Activated T-cell treated with anti-CD3 and anti-CD28 coated beads, Interleukin-2, amount 50 U/mL, for 4 hours (primary cell): ENCODE measurements around the gene TNKS1BP1. TPM values are rescaled to one million over a fixed set of nuclear protein-coding genes. Genes with fewer than 3 reads are reported as not detected.
"Not testable (repeated sequence)": the region's sequence is repeated elsewhere in the genome, so short reads cannot be mapped to it uniquely, and the experiment has no call there.

Source experiments
- ATAC-seq, 2 donors: fragments of 200-7000 bp; cut with Tn5 transposase; one replicate each; pipeline ENCODE4 v1.10.0; 2021
- DNase-seq: peaks from one replicate; pipeline ENCODE4 v3.0.0-alpha.2; 2020
- H3K27me3 Mint-ChIP-seq: one replicate; pipeline ENCODE4 v1.8.0; 2021; ENCODE audit warnings: low read depth, mixed read lengths
- H3K36me3 Mint-ChIP-seq: one replicate; pipeline ENCODE4 v1.8.0; 2022; ENCODE audit warnings: mixed read lengths; ENCODE audit not compliant: insufficient read depth
- H3K4me1 Mint-ChIP-seq: one replicate; pipeline ENCODE4 v1.8.0; 2021; ENCODE audit warnings: low read depth, mixed read lengths
- H3K4me3 Mint-ChIP-seq: one replicate; pipeline ENCODE4 v1.8.0; 2021; ENCODE audit warnings: mild to moderate bottlenecking, moderate library complexity, mixed read lengths
- H3K9me3 Mint-ChIP-seq: one replicate; pipeline ENCODE4 v1.8.0; 2021; ENCODE audit warnings: mixed read lengths
- total RNA-seq, 3 donors: library from RNA; stranded (reverse); gene quantifications; one replicate each; pipeline ENCODE4 v1.2.1, GENCODE V29; 2021

Gene TNKS1BP1
- total RNA-seq, 3 donors from 2014 or later, result 27.2 to 34.3 (median 30.7) TPM

DNA sequence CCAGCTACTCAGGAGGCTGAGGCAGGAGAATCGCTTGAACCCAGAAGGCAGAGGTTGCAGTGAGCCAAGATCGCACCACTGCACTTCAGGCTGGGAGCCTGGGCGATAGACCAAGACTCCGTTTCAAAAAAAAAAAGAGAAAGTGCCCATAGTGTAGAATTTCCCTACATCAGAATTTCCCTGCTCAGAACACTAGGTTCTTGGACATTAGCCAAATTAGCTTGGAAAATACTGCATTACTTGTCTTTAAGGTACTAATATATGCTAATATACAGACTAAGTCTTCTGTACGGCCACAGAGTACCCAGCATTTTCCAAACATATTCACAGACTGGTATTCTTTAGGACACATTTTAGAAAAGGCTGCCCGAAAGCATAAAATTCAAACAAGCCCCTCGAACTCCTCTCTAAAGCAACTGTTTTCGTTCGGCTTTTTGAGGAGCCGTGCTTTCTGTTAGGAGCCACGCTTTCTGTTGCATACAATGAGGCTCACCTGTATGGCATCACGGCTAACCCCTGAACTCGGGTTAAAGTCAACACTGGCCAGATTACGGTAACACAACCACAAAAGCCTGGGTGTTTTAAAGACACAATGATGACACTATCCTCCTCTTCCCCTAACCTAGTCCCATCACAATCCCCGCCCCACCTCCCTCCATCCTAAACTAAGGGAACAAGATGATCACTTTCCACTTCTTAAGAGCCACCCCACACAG is 18.4 kb downstream of the TNKS1BP1 start:
- Mint-ChIP-seq H3K4me3 (no peak overlapping the region), H3K9me3 (no peaks in the 10 kb centered on the region), H3K27me3 (no peaks in the 10 kb centered on the region), H3K36me3 (peaks cover 16% of the 10 kb centered on the region), H3K4me1 (peaks cover 6% of the 10 kb centered on the region)
- no peak for ATAC-seq
- DNase-seq, result no peak

DNA sequence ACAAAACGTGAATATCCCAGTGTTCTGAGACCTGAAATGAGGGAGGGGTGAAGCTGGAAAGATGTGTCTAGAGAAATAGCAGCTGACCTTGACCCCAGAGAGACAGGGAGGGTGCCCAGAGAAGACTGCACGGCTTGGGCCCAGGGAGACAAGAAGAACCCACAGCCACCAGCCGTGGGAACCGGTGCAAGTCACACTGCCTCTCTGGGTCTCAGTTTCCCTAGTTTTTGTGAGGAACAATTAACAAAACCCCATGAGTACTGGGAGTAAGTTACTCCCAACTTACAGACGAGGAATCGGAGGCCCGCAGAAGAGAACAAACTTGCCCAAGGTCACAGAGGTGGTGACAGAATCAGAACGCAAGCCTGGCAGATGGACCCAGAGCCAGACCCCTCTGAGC is 19.2 kb downstream of the TNKS1BP1 start:
- no peaks in the 10 kb centered on the region for H3K9me3 Mint-ChIP-seq
- ATAC-seq (no peak), DNase-seq (no peak)
- H3K36me3 Mint-ChIP-seq, result peaks cover 24% of the 10 kb centered on the region
- H3K27me3 Mint-ChIP-seq, result no peaks in the 10 kb centered on the region
- H3K4me3 Mint-ChIP-seq, result no peak overlapping the region
- peaks cover 2% of the 10 kb centered on the region for H3K4me1 Mint-ChIP-seq

GRCh38 chr11:57303990-57304579 is 20.7 kb downstream of the TNKS1BP1 start:
- ATAC-seq, result no peak
- DNase-seq, result no peak
- H3K9me3 Mint-ChIP-seq, result no peaks in the 10 kb centered on the region

DNA sequence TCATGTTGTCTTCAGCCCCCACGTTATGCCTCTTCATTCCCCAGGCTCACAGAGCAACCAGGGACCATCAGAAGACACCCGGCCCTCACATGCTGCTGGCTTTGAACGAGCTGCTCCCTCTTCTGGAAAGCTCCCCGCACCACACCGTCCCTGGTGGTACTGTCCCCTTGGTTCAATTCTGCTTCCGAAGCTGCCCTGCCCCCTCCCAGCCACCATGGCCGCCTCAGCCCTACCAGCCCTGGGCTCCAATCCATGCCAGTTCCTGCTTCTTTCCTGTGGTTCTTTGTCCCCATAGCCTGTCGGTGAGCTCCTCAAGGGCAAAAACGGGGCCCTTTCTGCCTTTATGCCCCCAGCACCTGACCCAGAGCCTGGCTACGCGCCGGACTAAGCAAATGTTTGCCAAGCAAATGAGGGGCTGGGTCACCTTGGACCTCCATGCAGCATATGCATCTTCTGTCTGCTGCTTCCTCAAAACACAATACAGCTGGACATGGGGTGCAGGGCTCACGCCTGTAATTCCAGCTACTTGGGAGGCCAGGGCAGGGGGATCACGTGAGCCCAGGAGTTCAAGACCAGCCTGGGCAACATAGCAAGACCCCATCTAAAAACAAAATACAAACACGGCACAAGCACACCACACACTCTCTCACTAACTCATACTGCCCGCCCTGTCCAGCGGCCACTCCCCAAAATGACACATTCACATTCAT is 21.3 kb downstream of the TNKS1BP1 start:
- no peak for DNase-seq
- ATAC-seq, result no peak
- Mint-ChIP-seq H3K9me3 (no peaks in the 10 kb centered on the region), H3K4me1 (no peaks in the 10 kb centered on the region), H3K27me3 (no peaks in the 10 kb centered on the region), H3K36me3 (peaks cover 34% of the 10 kb centered on the region), H3K4me3 (no peak overlapping the region)

More at GRCh38 chr11:57303990-57304579, 20.7 kb downstream of the TNKS1BP1 start:
- Mint-ChIP-seq H3K4me3 (no peak overlapping the region), H3K4me1 (no peaks in the 10 kb centered on the region), H3K36me3 (peaks cover 29% of the 10 kb centered on the region), H3K27me3 (no peaks in the 10 kb centered on the region)

DNA sequence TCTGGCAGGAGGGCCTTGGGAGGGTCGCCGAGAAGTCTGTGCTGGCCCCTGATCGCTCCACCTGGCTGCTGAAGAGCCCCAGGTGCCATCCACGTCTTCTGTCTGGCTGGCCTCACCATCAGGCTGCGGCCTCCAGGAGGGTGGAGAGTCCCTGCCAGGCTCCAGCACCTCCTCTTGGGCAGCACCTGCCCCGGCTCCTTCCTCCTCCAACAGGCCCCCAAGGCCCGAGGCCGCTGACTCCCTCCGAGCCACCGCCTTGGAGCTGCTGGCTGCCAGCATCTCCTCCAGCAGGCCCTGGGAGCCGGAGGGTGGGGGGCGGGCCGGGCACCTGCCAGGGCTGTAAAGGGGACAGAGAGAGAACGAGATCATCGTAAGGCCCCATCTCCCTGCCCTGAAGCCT is 22.3 kb downstream of the TNKS1BP1 start:
- Mint-ChIP-seq H3K4me3 (no peak overlapping the region), H3K9me3 (no peaks in the 10 kb centered on the region), H3K4me1 (no peaks in the 10 kb centered on the region), H3K27me3 (no peaks in the 10 kb centered on the region), H3K36me3 (peaks cover 37% of the 10 kb centered on the region)
- ATAC-seq, result no peak
- DNase-seq, result no peak

GRCh38 chr11:57301711-57302423 is 22.9 kb downstream of the TNKS1BP1 start:
- Mint-ChIP-seq H3K4me1 (no peaks in the 10 kb centered on the region), H3K4me3 (no peak overlapping the region), H3K27me3 (no peaks in the 10 kb centered on the region), H3K36me3 (peaks cover 37% of the 10 kb centered on the region), H3K9me3 (peaks cover 4% of the 10 kb centered on the region)
- DNase-seq, result no peak
- ATAC-seq, result no peak

- ATAC-seq (no peak), DNase-seq (no peak)
- H3K4me3 Mint-ChIP-seq, result no peak overlapping the region
- H3K9me3 Mint-ChIP-seq, result peaks cover 9% of the 10 kb centered on the region
- peaks cover 37% of the 10 kb centered on the region for H3K36me3 Mint-ChIP-seq
- no peaks in the 10 kb centered on the region for H3K4me1 Mint-ChIP-seq
- no peaks in the 10 kb centered on the region for H3K27me3 Mint-ChIP-seq
These were observed 24.0 kb downstream of the TNKS1BP1 start for GRCh38 chr11:57300785-57301184.

DNA sequence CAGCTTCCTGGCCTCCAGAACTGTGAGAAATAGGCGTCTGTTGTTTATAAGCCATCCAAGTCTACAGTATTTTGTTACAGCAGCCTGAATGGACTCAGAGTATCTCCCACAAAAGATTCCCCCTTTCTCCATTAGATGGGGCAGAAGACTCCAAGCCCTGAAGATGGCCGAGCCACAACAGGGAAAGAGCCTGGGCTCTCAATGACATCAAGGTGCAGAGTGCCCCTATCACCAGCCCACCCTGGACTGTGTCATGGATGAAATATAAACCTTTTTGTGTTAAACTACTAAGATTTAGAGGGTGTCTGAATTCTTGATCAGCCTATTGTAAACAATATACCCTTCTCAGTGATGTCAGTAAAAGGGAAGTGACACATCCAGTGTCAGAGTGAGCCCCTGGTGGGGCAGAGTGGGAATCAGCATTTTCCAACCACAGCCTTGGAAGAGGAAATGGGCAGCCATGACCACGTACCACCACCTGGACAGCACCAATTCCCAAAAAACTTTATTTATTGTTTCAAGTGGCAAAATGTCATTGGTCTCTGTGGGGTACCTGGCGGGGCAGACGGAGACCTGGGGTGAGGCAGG is 25.5 kb downstream of the TNKS1BP1 start:
- H3K36me3 Mint-ChIP-seq, result peaks cover 37% of the 10 kb centered on the region
- no peaks in the 10 kb centered on the region for H3K4me1 Mint-ChIP-seq
- DNase-seq, result no peak
- no peak for ATAC-seq
- H3K27me3 Mint-ChIP-seq, result no peaks in the 10 kb centered on the region
- H3K4me3 Mint-ChIP-seq, result no peak overlapping the region
- H3K9me3 Mint-ChIP-seq, result peaks cover 9% of the 10 kb centered on the region

DNA sequence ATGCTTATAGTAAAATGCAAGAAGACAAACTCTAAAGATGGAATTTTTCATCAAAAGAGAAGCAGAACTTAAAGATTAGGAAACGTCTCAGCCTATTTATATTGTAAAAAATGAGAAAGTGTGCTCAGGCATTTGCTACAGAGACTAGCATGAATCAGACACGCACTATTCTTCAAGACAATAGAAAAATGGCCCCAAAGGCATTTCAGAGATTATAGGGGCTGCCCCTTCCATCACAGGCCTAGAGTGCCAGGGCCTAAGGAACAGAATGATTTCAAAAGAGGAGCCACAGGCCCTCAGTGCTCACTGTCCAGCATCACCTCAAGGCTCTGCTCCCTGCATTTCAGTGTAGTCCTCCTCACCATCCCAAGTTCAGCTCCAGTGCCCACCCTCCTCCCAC is 27.5 kb downstream of the TNKS1BP1 start:
- Mint-ChIP-seq H3K36me3 (peaks cover 33% of the 10 kb centered on the region), H3K4me3 (no peak overlapping the region), H3K27me3 (no peaks in the 10 kb centered on the region), H3K4me1 (no peaks in the 10 kb centered on the region), H3K9me3 (peaks cover 9% of the 10 kb centered on the region)
- DNase-seq, result no peak
- no peak for ATAC-seq

DNA sequence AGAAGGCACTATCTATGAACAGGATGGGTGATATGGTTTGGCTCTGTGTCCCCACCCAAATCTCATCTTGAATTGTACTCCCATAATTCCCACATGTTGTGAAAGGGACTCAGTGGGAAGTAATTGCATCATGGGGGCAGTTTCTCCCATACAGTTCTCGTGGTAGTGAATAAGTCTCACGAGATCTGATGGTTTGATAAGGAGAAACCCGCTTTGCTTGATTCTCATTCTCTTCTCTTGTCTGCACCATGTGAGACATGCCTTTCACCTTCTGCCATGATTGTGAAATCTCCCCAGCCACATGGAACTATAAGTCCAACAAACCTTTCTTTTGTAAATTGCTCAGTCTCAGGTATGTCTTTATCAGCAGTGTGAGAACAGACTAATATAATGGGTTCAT is 28.5 kb downstream of the TNKS1BP1 start:
- not testable (repeated sequence) for ATAC-seq

DNA sequence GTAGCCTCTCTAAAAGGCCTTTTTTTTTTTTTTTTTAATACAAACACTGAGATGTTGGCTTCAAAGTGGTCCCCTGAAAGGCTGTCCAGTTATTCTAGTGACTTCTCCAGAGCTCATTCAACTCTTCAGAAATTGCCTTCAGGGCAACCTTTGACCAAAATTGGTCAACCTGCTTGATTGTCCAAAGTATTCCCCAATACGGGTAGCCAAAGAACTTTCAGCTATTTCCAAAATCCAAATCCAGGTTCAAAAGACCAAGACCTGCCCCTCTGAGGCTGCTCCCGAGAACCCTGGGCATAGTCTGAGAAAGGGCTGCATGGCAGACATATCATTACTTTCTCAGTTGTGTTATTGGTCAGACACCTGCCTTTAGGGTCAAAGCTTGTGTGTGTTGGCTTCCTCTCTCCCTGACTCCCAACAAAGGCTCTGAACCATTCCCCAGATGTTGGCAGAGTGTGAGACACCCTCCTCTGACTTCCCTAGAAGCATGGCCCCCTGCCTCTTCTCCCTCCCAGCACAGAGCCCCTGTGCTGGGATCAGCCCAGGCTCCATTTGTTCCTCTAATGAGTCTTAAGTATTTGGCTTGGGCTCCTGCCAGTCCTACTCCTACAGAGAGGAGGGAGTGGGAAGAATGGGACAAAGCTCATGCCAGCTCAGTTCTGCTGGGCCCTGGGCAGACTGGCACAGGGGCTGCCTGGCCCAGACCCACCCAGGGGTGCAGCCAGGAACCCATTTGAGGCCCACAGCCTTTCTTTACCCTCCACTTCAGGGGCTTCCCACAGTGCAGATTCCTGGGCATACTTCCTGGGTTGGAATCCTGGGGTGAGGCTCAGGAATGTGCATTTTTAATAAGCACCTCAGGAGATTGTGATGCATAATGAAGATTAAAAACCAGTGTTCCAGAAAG is 30.3 kb downstream of the TNKS1BP1 start:
- no peaks in the 10 kb centered on the region for H3K4me1 Mint-ChIP-seq
- ATAC-seq, result no peak
- no peak for DNase-seq
- peaks cover 4% of the 10 kb centered on the region for H3K27me3 Mint-ChIP-seq
- peaks cover 9% of the 10 kb centered on the region for H3K9me3 Mint-ChIP-seq
- H3K36me3 Mint-ChIP-seq, result peaks cover 12% of the 10 kb centered on the region
- H3K4me3 Mint-ChIP-seq, result no peak overlapping the region

More for the DNA sequence above, 28.5 kb downstream of the TNKS1BP1 start:
- H3K27me3 Mint-ChIP-seq, H3K9me3 Mint-ChIP-seq, DNase-seq, H3K4me1 Mint-ChIP-seq, H3K4me3 Mint-ChIP-seq: not testable (repeated sequence)
- H3K36me3 Mint-ChIP-seq, result peaks cover 28% of the 10 kb centered on the region

DNA sequence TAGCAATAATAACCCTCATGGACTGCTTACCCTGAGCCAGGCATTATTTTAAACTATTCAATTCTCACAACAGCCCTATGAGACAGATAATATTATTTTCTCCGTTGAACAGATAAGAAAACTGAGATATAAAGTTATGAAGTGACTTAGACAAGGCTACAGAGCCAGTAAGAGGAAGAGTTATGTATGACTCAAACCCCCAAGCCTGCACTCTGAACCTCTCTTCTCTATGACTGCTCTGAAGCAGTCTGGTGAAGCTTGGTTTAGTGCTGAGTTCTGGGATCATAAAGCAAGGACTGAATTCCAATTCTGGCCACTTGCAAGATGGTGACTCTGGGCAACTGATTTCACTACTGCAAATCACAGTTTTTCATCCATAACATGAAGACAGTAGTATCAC is 34.5 kb downstream of the TNKS1BP1 start:
- DNase-seq (no peak), ATAC-seq (no peak)
- Mint-ChIP-seq H3K9me3 (no peaks in the 10 kb centered on the region), H3K36me3 (no peaks in the 10 kb centered on the region), H3K4me1 (no peaks in the 10 kb centered on the region), H3K4me3 (no peak overlapping the region), H3K27me3 (peaks cover 13% of the 10 kb centered on the region)

DNA sequence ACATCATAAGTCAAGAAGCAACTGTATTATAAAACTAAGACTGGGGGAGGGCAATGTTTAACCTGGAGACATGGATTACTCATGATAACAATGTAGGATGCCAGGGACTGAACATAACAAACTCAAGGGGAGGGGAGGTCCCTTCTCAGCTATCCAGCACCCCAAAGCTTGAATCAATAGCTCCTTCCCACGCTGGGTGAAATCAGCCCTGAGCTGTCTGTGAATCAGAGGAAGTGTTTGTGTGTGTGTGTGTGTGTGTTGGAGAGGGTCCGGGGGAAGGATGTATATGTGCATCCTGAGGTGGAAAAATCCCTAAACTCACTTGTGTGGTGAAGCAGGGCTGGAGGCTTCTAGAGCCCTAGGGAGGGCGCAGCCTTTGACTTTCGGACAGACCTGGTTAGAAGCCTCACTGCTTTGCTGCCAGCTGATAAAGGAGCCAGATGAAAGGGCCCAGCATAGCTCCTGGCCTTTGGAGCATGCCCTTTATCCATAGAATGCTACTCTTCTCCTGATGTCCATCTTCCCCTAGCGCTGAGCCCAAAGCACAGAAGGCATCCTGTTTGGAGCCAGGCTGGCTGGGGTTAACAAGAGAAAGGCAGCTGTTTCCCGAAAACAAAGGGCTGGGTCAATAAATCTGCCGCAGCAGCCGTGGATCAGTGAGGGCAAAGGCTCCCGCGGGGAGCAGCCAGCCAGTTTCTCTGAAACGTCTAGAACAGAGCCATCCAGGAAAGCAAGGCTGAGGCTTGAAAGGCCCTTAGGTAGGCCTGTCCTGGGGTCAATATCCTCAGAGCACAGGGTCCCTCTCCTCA is 35.8 kb downstream of the TNKS1BP1 start:
- no peaks in the 10 kb centered on the region for H3K9me3 Mint-ChIP-seq
- ATAC-seq (peak in 1 of 2 donors; percentile 51), DNase-seq (no peak)
- no peak overlapping the region for H3K4me3 Mint-ChIP-seq
- no peaks in the 10 kb centered on the region for H3K36me3 Mint-ChIP-seq
- H3K4me1 Mint-ChIP-seq, result no peaks in the 10 kb centered on the region
- H3K27me3 Mint-ChIP-seq, result peaks cover 13% of the 10 kb centered on the region
